WERI-Rb-1 (cell line): ENCODE measurements around the gene TMEM128.
A peak's percentile ranks its signal among the peaks of the same experiment; 100 is the strongest.

ENCODE experiments used
- DNase-seq: peaks from one replicate; pipeline ENCODE4 v3.0.0-alpha.2; 2020
- H3K27ac ChIP-seq: fragments of 250-450 bp; sonication (Bioruptor Pico); 2 replicates; pipeline ENCODE4 v1.5.1; 2020; ENCODE audit warnings: mild to moderate bottlenecking, moderate library complexity
- H3K27me3 ChIP-seq: fragments of 250-450 bp; sonication (Bioruptor Pico); 2 replicates; pipeline ENCODE4 v1.5.1; 2021; ENCODE audit warnings: mild to moderate bottlenecking, low read depth, moderate library complexity; ENCODE audit not compliant: insufficient read depth, severe bottlenecking
- H3K36me3 ChIP-seq: fragments of 250-450 bp; sonication (Bioruptor Pico); 2 replicates; pipeline ENCODE4 v1.5.1; 2020; ENCODE audit warnings: mild to moderate bottlenecking, moderate library complexity
- H3K4me3 ChIP-seq: 2 replicates; pipeline ENCODE4 v1.5.1; 2011; ENCODE audit warnings: low read depth, mild to moderate bottlenecking, control low read depth, low read length
- H3K9me3 ChIP-seq: fragments of 250-450 bp; sonication (Bioruptor Pico); 2 replicates; pipeline ENCODE4 v1.5.1; 2021; ENCODE audit warnings: mild to moderate bottlenecking, moderate library complexity; ENCODE audit not compliant: severe bottlenecking
- TF ChIP-seq, protein P1 (sequence below): IDR thresholded peaks from 2 replicates; pipeline ENCODE4 v1.5.1; 2011; ENCODE audit warnings: low read depth, mild to moderate bottlenecking, control low read depth, inconsistent platforms, low read length

Gene TMEM128

GRCh38 chr4:4248029-4248884, at the start of gene TMEM128:
TMEM128 (minus strand) TSS chr4:4248223; CDS start chr4:4248202, 21 bp downstream.
- peak within 1 kb of the TSS; percentile 90 for H3K4me3 ChIP-seq
- peak within 1 kb of the TSS; percentile 89 for H3K27ac ChIP-seq
- TF ChIP-seq, protein P1, sequence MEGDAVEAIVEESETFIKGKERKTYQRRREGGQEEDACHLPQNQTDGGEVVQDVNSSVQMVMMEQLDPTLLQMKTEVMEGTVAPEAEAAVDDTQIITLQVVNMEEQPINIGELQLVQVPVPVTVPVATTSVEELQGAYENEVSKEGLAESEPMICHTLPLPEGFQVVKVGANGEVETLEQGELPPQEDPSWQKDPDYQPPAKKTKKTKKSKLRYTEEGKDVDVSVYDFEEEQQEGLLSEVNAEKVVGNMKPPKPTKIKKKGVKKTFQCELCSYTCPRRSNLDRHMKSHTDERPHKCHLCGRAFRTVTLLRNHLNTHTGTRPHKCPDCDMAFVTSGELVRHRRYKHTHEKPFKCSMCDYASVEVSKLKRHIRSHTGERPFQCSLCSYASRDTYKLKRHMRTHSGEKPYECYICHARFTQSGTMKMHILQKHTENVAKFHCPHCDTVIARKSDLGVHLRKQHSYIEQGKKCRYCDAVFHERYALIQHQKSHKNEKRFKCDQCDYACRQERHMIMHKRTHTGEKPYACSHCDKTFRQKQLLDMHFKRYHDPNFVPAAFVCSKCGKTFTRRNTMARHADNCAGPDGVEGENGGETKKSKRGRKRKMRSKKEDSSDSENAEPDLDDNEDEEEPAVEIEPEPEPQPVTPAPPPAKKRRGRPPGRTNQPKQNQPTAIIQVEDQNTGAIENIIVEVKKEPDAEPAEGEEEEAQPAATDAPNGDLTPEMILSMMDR: no peak
- H3K36me3 ChIP-seq: peaks cover 20% of the 10 kb centered on the region
- no peaks in the 10 kb centered on the region for H3K27me3 ChIP-seq
- DNase-seq: peak; percentile 94
- no peaks in the 10 kb centered on the region for H3K9me3 ChIP-seq

DNA sequence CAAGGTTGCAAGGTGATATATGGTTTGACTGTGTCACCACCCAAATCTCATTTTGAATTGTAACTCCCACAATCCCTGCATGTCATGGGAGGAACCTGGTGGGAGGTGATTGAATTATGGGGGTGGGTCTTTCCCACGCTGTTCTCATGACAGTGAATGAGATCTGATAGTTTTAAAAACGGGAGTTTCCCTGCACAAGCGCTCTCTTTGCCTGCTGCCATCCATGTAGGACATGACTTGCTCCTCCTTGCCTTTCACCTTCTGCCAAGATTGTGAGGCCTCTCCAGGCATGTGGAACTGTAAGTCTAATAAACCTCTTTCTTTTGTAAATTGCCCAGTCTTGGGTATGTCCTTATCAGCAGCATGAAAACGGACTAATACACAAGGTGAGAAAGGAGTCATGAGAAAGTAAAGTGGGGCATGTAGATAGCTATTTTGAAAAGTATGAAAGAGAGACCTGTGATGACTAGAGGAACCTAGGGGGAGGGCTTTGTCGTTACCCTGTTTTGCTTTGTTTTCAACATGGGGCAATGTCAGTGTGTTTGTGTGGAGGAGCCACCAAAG, 48.3 kb upstream of the TMEM128 start:
- H3K4me3 ChIP-seq: no peak overlapping the region
- no peak overlapping the region for H3K27ac ChIP-seq
- H3K27me3 ChIP-seq: no peaks in the 10 kb centered on the region
- H3K36me3 ChIP-seq: no peaks in the 10 kb centered on the region; the same call in none of the 2 replicates
- H3K9me3 ChIP-seq: no peaks in the 10 kb centered on the region
- TF ChIP-seq, protein P1: no peak
- DNase-seq: no peak

GRCh38 chr4:4293279-4293678, 45.3 kb upstream of the TMEM128 start:
- peaks cover 4% of the 10 kb centered on the region for H3K36me3 ChIP-seq
- TF ChIP-seq, protein P1: no peak
- H3K27me3 ChIP-seq: no peaks in the 10 kb centered on the region
- no peak for DNase-seq
- peaks cover 5% of the 10 kb centered on the region for H3K9me3 ChIP-seq
- no peak overlapping the region for H3K27ac ChIP-seq
- H3K4me3 ChIP-seq: no peak overlapping the region

DNA sequence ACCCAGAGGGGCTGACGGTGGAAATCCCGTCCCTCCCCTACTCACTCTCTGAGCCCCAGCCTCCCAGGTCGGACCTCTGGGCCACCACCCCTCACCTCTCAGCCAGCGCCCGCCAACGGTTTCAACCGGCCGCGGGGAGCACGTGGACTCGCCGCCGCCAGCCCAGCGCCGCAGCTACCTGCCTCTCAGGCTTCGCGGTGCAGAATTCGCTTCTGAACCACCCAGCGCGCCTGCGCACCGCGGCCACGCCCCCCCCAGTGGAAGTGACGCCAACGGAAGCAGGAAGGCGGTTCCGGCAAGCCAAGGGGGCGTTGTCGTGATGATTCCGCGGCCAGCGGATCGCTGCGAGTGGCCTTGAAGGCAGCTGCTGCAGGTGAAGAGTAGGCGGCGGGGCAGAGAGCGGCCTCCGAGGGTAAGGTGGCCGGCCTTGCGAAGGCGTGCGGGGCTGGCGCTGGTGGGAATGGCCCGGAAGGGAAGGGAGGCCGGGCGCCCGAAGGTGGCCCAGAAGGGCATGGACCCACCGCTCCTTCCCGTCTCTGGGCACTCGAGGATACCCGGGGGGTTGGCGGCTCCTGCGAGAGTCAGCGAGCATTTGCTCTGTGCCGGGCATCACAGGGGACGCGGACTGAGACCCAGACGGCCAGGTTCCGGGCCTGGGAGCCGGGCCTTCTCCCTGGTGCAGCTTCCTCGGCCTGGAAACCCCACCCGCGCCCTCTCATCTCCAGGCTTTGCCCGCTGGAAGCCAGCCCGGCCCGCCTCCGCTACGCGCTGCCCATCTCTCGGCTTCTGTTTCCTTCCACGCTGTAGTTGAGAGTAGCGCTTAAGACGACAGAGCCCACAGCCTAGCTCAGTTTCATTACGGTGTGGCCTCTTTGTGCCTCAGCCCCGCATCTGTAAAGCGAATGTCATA, 42.2 kb upstream of the TMEM128 start, which contains the start of the genes LYAR and ZBTB49:
LYAR (minus strand) TSS at position 214 of the 910 bp plus-strand sequence. CDS start 6,412 bp downstream, outside the sequence.
ZBTB49 (plus strand) TSS at position 311 of the 910 bp plus-strand sequence. CDS start 9,695 bp downstream, outside the sequence.
- peak; percentile 97 for DNase-seq
- Histone ChIP-seq H3K36me3 (peaks cover 16% of the 10 kb centered on the region), H3K9me3 (peaks cover 5% of the 10 kb centered on the region), H3K27me3 (no peaks in the 10 kb centered on the region), H3K4me3 (peak within 1 kb of the TSS; percentile 93), H3K27ac (peak within 1 kb of the TSS; percentile 78)
- TF ChIP-seq, protein P1: no peak

DNA sequence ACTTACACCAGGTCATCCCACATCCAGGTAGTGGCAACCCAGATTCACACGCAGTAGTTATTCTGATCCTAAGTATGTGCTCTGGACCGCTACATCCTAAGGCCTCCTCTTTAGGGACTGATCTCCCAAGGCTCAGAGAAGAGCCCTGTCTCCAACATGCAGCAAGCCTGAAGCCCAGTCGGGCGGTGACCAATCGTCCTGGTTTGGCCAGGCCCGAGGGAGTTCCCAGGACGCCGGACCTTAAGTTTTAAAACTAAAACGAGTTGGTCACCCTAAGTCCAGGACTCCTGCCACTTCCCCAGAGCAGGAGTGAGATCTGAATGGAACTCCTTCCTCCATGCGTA, 41.5 kb upstream of the TMEM128 start:
- Histone ChIP-seq H3K27me3 (no peaks in the 10 kb centered on the region), H3K36me3 (peaks cover 23% of the 10 kb centered on the region), H3K9me3 (peaks cover 5% of the 10 kb centered on the region), H3K27ac (peak overlapping the region; percentile 78), H3K4me3 (peak overlapping the region; percentile 93)
- no peak for DNase-seq
- TF ChIP-seq, protein P1: no peak
